Progenitor cell of endocrine pancreas (in vitro differentiated cells): ENCODE data around the gene ZFP92. TPM values are rescaled to one million over a fixed set of nuclear protein-coding genes. Genes with fewer than 3 reads are reported as not detected.

Experiments used
- DNase-seq: peaks from one replicate; pipeline ENCODE4 v3.0.0; 2021; ENCODE audit warnings: low spot score; ENCODE audit not compliant: unreplicated experiment
- H3K27ac Mint-ChIP-seq: 2 replicates; pipeline ENCODE4 v1.8.0; 2021; ENCODE audit warnings: mild to moderate bottlenecking, moderate library complexity, mixed read lengths
- H3K27me3 Mint-ChIP-seq: 2 replicates; pipeline ENCODE4 v1.8.0; 2021; ENCODE audit warnings: mixed read lengths
- H3K36me3 Mint-ChIP-seq: 2 replicates; pipeline ENCODE4 v1.8.0; 2022; ENCODE audit warnings: mixed read lengths; ENCODE audit not compliant: insufficient read depth
- H3K4me1 Mint-ChIP-seq: 2 replicates; pipeline ENCODE4 v1.8.0; 2021; ENCODE audit warnings: low read depth, mixed read lengths
- H3K4me3 Mint-ChIP-seq: 2 replicates; pipeline ENCODE4 v1.8.0; 2021; ENCODE audit warnings: low read depth, mild to moderate bottlenecking, moderate library complexity, mixed read lengths
- H3K9me3 Mint-ChIP-seq: 2 replicates; pipeline ENCODE4 v1.8.0; 2021; ENCODE audit warnings: low read depth, mixed read lengths
- CTCF ChIP-seq: fragments of 200-600 bp; sonication (generic); IDR thresholded peaks from one replicate; pipeline ENCODE4 v1.5.0; 2021; ENCODE audit warnings: antibody characterized with exemption, mild to moderate bottlenecking; ENCODE audit not compliant: unreplicated experiment
- total RNA-seq: library from RNA; stranded (reverse); gene quantifications from 2 replicates; pipeline ENCODE4 v1.2.1, GENCODE V29; 2021

The ZFP92 gene
- total RNA-seq, 1 donor from 2014 or later, result 0.38 TPM

GRCh38 chrX:153456704-153457103 lies 45.4 kb downstream of the ZFP92 start:
- Mint-ChIP-seq H3K27ac (no peak overlapping the region), H3K27me3 (no peaks in the 10 kb centered on the region), H3K9me3 (peaks cover 6% of the 10 kb centered on the region), H3K36me3 (peaks cover 9% of the 10 kb centered on the region), H3K4me1 (no peaks in the 10 kb centered on the region), H3K4me3 (no peak overlapping the region)
- no peak for TF ChIP-seq CTCF
- DNase-seq, result no peak

GRCh38 chrX:153457136-153457825 lies 46.0 kb downstream of the ZFP92 start:
- Mint-ChIP-seq H3K4me3 (no peak overlapping the region), H3K4me1 (no peaks in the 10 kb centered on the region), H3K27ac (no peak overlapping the region), H3K9me3 (peaks cover 6% of the 10 kb centered on the region), H3K36me3 (peaks cover 9% of the 10 kb centered on the region), H3K27me3 (no peaks in the 10 kb centered on the region)
- DNase-seq, result no peak
- TF ChIP-seq CTCF, result no peak

GRCh38 chrX:153457827-153458466 lies 46.7 kb downstream of the ZFP92 start:
- H3K9me3 Mint-ChIP-seq, result peaks cover 6% of the 10 kb centered on the region

GRCh38 chrX:153458476-153458875 lies 47.2 kb downstream of the ZFP92 start:
- H3K36me3 Mint-ChIP-seq, result peaks cover 9% of the 10 kb centered on the region
- H3K27me3 Mint-ChIP-seq, result no peaks in the 10 kb centered on the region
- no peak overlapping the region for H3K27ac Mint-ChIP-seq
- peaks cover 6% of the 10 kb centered on the region for H3K9me3 Mint-ChIP-seq
- H3K4me3 Mint-ChIP-seq, result no peak overlapping the region
- TF ChIP-seq CTCF, result no peak
- DNase-seq, result no peak
- no peaks in the 10 kb centered on the region for H3K4me1 Mint-ChIP-seq

More at GRCh38 chrX:153457827-153458466, 46.7 kb downstream of the ZFP92 start:
- no peak for TF ChIP-seq CTCF
- Mint-ChIP-seq H3K27ac (no peak overlapping the region), H3K27me3 (no peaks in the 10 kb centered on the region), H3K36me3 (peaks cover 9% of the 10 kb centered on the region), H3K4me1 (no peaks in the 10 kb centered on the region), H3K4me3 (no peak overlapping the region)
- no peak for DNase-seq

GRCh38 chrX:153459986-153460385 lies 48.7 kb downstream of the ZFP92 start:
- H3K27ac Mint-ChIP-seq, result peak overlapping the region; percentile 56
- H3K36me3 Mint-ChIP-seq, result peaks cover 10% of the 10 kb centered on the region
- no peak overlapping the region for H3K4me3 Mint-ChIP-seq
- no peak for DNase-seq
- no peak for TF ChIP-seq CTCF
- H3K9me3 Mint-ChIP-seq, result peaks cover 9% of the 10 kb centered on the region
- no peaks in the 10 kb centered on the region for H3K27me3 Mint-ChIP-seq
- H3K4me1 Mint-ChIP-seq, result no peaks in the 10 kb centered on the region
